ENCODE measurements around the gene YTHDF2. TPM values are rescaled to one million over a fixed set of nuclear protein-coding genes. Genes with fewer than 3 reads are reported as not detected.
A peak's percentile ranks its signal among the peaks of the same experiment; 100 is the strongest.

Gene YTHDF2
- total and polyA plus RNA-seq, 9 of the 15 experiments (the other 6 are each of a cell fraction or from before 2014, with no cell fraction given), result 41.0 to 111 (median 83.3) TPM

DNA sequence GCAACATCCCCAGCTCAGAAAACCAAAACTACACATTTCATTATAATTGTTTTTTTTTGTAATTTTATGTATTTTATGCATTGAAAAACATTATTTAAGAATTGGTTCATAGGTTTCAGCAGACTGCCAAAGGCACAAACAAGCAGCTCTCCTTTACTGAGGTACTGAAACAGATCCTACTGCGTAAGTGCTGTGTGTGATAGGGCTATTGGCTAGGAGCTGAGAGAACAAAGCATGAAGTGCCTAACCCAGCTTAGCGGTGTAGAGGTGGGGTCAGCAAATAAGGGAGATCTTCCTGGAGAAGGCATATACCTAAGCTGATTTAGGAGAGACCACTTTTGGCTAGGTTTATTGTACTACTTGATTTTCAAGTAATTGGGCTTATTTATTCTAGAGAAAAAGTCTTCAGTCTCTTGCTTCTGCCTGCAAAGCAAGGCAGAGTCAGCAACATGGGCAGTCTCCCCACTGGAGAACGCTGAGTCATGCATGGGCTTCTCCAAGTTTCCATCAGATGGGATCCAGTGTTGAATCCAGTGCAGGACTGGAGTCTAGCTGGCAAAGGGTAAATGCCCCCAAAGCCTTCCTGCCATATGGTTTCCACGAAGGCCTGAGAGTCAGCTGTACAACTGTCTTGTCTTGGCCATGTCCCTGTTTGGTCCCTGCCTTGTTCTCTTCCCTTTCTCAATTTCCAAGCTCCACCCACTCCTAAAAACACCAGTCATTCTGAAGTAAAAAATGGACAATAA, 18.0 kb upstream of the YTHDF2 start (continued):
- TF ChIP-seq NFE2 (IDR thresholded peaks at IDR 0.05; ENCODE audit: low read depth) (peak; percentile 99), ATF1 (CRISPR knock-in tag; IDR thresholded peaks at IDR 0.05) (no peak), ATF1 (tag; IDR thresholded peaks at IDR 0.05) (no peak), ATF7 (IDR thresholded peaks at IDR 0.05) (0 out of 2 replicates have a peak, but pooled peaks have one; percentile 39), ZNF507 (tag; conservative IDR thresholded peaks at IDR 0.05) (no peak), SPI1 (IDR thresholded peaks at IDR 0.05; ENCODE audit: borderline replicate concordance, low read depth, low read length) (no peak), ZNF778 (CRISPR knock-in tag; IDR thresholded peaks at IDR 0.05) (no peak)
- TF ChIP-seq, protein P1, sequence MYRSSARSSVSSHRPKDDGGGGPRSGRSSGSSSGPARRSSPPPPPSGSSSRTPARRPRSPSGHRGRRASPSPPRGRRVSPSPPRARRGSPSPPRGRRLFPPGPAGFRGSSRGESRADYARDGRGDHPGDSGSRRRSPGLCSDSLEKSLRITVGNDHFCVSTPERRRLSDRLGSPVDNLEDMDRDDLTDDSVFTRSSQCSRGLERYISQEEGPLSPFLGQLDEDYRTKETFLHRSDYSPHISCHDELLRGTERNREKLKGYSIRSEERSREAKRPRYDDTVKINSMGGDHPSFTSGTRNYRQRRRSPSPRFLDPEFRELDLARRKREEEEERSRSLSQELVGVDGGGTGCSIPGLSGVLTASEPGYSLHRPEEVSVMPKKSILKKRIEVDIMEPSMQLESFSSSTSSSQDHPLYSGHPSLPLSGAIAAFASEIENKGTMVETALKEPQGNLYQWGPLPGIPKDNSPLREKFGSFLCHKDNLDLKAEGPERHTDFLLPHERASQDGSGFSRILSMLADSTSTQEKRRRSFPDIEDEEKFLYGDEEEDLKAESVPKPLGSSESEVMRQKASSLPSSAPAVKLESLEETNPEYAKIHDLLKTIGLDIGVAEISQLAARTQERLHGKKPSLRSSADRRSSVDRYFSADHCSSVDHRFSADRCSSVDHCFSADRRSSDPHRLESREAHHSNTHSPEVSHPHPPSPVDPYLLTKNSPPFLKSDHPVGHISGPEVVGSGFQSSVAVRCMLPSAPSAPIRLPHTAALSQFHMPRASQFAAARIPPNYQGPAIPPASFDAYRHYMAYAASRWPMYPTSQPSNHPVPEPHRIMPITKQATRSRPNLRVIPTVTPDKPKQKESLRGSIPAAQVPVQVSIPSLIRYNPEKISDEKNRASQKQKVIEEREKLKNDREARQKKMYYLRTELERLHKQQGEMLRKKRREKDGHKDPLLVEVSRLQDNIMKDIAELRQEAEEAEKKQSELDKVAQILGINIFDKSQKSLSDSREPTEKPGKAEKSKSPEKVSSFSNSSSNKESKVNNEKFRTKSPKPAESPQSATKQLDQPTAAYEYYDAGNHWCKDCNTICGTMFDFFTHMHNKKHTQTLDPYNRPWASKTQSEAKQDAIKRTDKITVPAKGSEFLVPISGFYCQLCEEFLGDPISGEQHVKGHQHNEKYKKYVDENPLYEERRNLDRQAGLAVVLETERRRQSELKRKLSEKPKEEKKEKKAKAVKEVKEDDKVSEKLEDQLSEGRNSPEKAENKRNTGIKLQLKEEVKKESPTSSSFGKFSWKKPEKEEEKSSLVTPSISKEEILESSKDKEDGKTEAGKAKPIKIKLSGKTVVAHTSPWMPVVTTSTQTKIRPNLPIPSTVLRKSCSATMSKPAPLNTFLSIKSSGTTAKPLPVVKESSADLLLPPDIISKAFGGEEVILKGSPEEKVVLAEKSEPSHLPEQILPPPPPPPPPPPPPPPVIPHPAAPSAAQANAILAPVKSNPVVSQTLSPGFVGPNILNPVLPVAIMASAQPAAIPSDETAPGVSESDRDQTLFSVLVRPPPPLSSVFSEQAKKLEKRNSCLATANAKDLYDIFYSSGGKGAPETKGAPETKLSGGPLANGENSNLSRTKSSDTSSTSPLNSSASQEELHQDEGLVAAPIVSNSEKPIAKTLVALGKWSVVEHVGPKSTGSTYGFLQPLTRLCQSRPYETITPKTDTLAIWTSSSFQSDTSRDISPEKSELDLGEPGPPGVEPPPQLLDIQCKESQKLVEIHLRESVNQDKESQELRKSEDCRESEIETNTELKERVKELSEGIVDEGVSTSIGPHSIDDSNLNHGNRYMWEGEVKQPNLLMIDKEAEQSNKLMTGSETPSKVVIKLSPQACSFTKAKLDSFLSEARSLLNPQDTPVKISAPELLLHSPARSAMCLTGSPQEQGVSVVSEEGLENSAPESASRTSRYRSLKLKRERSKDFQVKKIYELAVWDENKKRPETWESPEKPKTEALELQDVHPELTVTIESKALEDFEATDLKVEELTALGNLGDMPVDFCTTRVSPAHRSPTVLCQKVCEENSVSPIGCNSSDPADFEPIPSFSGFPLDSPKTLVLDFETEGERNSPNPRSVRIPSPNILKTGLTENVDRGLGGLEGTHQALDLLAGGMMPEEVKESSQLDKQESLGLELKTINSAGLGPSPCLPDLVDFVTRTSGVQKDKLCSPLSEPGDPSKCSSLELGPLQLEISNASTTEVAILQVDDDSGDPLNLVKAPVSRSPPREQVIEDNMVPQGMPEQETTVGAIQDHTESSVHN (IDR thresholded peaks at IDR 0.05; ENCODE audit: borderline replicate concordance in 1 of 2, low read depth in 1 of 2), result no peak
- TF ChIP-seq, protein P2, sequence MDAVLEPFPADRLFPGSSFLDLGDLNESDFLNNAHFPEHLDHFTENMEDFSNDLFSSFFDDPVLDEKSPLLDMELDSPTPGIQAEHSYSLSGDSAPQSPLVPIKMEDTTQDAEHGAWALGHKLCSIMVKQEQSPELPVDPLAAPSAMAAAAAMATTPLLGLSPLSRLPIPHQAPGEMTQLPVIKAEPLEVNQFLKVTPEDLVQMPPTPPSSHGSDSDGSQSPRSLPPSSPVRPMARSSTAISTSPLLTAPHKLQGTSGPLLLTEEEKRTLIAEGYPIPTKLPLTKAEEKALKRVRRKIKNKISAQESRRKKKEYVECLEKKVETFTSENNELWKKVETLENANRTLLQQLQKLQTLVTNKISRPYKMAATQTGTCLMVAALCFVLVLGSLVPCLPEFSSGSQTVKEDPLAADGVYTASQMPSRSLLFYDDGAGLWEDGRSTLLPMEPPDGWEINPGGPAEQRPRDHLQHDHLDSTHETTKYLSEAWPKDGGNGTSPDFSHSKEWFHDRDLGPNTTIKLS (IDR thresholded peaks at IDR 0.05; ENCODE audit: borderline replicate concordance, low read depth), result 0 out of 2 replicates have a peak, but pooled peaks have one; percentile 34
- TF ChIP-seq, protein P3, sequence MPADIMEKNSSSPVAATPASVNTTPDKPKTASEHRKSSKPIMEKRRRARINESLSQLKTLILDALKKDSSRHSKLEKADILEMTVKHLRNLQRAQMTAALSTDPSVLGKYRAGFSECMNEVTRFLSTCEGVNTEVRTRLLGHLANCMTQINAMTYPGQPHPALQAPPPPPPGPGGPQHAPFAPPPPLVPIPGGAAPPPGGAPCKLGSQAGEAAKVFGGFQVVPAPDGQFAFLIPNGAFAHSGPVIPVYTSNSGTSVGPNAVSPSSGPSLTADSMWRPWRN (IDR thresholded peaks at IDR 0.05; ENCODE audit: low read depth), result no peak
- TF ChIP-seq, protein P4, sequence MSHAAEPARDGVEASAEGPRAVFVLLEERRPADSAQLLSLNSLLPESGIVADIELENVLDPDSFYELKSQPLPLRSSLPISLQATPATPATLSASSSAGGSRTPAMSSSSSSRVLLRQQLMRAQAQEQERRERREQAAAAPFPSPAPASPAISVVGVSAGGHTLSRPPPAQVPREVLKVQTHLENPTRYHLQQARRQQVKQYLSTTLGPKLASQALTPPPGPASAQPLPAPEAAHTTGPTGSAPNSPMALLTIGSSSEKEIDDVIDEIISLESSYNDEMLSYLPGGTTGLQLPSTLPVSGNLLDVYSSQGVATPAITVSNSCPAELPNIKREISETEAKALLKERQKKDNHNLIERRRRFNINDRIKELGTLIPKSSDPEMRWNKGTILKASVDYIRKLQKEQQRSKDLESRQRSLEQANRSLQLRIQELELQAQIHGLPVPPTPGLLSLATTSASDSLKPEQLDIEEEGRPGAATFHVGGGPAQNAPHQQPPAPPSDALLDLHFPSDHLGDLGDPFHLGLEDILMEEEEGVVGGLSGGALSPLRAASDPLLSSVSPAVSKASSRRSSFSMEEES (CRISPR knock-in tag; IDR thresholded peaks at IDR 0.05), result no peak
- TF ChIP-seq, protein P5, sequence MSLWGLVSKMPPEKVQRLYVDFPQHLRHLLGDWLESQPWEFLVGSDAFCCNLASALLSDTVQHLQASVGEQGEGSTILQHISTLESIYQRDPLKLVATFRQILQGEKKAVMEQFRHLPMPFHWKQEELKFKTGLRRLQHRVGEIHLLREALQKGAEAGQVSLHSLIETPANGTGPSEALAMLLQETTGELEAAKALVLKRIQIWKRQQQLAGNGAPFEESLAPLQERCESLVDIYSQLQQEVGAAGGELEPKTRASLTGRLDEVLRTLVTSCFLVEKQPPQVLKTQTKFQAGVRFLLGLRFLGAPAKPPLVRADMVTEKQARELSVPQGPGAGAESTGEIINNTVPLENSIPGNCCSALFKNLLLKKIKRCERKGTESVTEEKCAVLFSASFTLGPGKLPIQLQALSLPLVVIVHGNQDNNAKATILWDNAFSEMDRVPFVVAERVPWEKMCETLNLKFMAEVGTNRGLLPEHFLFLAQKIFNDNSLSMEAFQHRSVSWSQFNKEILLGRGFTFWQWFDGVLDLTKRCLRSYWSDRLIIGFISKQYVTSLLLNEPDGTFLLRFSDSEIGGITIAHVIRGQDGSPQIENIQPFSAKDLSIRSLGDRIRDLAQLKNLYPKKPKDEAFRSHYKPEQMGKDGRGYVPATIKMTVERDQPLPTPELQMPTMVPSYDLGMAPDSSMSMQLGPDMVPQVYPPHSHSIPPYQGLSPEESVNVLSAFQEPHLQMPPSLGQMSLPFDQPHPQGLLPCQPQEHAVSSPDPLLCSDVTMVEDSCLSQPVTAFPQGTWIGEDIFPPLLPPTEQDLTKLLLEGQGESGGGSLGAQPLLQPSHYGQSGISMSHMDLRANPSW (CRISPR knock-in tag; IDR thresholded peaks at IDR 0.05), result no peak
